Hematopoietic multipotent progenitor cell treated with erythropoietin and hydrocortisone succinate and interleukin-3 and kit ligand, for 17 days (in vitro differentiated cells): ENCODE data around the gene TMEM214.
A peak's percentile ranks its signal among the peaks of the same experiment; 100 is the strongest.
"Not testable (repeated sequence)": the region's sequence is repeated elsewhere in the genome, so short reads cannot be mapped to it uniquely, and the experiment has no call there.

Experiments
- DNase-seq: peaks from one replicate; pipeline ENCODE4 v3.0.0-alpha.2; 2015; ENCODE audit warnings: low spot score

TMEM214 gene

GRCh38 chr2:27071277-27071989 lies 38.7 kb downstream of the TMEM214 start, which contains the start of gene OST4:
TSS of gene OST4 (minus strand) at chr2:27071654.
- peak; percentile 93 for DNase-seq

- no peak for DNase-seq
Observed at GRCh38 chr2:27071990-27072830, 39.4 kb downstream of the TMEM214 start.

GRCh38 chr2:27072920-27073319 lies 40.2 kb downstream of the TMEM214 start:
- no peak for DNase-seq

- no peak for DNase-seq
Observed at GRCh38 chr2:27073782-27074181, 41.0 kb downstream of the TMEM214 start.

- DNase-seq: no peak
Observed at GRCh38 chr2:27074738-27075565, 42.2 kb downstream of the TMEM214 start.

GRCh38 chr2:27075566-27075871 lies 42.8 kb downstream of the TMEM214 start:
- not testable (repeated sequence) for DNase-seq

GRCh38 chr2:27076323-27076722 lies 43.6 kb downstream of the TMEM214 start:
- no peak for DNase-seq

GRCh38 chr2:27077231-27077630 lies 44.5 kb downstream of the TMEM214 start:
- no peak for DNase-seq

GRCh38 chr2:27078267-27079194 lies 45.8 kb downstream of the TMEM214 start, which contains the start of gene EMILIN1:
TSS of gene EMILIN1 (plus strand) at chr2:27078615. CDS start at chr2:27079066, 451 bp downstream.
- DNase-seq: no peak

- DNase-seq: no peak
Observed at GRCh38 chr2:27079233-27080139, 46.7 kb downstream of the TMEM214 start.

- DNase-seq: no peak
Observed at GRCh38 chr2:27080140-27080469, 47.3 kb downstream of the TMEM214 start.

- DNase-seq: no peak
Observed at GRCh38 chr2:27080603-27080936, 47.8 kb downstream of the TMEM214 start.

- DNase-seq: no peak
Observed at GRCh38 chr2:27081984-27082772, 49.4 kb downstream of the TMEM214 start.

- DNase-seq: no peak
Observed at GRCh38 chr2:27082773-27083409, 50.1 kb downstream of the TMEM214 start.

GRCh38 chr2:27083410-27084296 lies 50.9 kb downstream of the TMEM214 start:
- DNase-seq: no peak

- DNase-seq: no peak
Observed at GRCh38 chr2:27084297-27085061, 51.7 kb downstream of the TMEM214 start.

- no peak for DNase-seq
Observed at GRCh38 chr2:27085062-27085672, 52.4 kb downstream of the TMEM214 start.
